CD4-positive, alpha-beta T cell treated with Interleukin-15 for 1 hour (primary cell): Measurements from ENCODE around the gene PRKD1.
"Not testable (repeated sequence)": the region's sequence is repeated elsewhere in the genome, so short reads cannot be mapped to it uniquely, and the experiment has no call there.

Experiments
- DNase-seq: peaks from one replicate; pipeline ENCODE4 v3.0.0-alpha.2; 2020

PRKD1 gene

DNA sequence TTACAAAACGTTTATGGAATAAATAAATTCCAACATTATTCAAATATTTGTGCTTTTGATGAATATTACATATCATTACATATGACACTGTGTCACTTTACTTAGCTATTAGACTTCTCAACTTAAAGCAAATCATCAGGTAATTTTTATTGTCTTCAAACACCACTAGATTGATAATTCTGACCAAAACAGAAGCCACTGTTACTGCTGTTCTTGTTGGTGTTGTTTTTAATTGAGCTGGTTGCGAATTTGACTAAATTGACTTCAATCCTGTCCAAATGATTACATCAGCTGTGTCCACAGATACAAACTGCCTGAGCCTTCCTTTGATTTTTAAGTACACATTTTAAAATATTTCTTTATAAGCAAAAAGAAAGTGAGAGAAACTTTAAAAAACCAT is 29.2 kb downstream of the PRKD1 start:
- DNase-seq: no peak

DNA sequence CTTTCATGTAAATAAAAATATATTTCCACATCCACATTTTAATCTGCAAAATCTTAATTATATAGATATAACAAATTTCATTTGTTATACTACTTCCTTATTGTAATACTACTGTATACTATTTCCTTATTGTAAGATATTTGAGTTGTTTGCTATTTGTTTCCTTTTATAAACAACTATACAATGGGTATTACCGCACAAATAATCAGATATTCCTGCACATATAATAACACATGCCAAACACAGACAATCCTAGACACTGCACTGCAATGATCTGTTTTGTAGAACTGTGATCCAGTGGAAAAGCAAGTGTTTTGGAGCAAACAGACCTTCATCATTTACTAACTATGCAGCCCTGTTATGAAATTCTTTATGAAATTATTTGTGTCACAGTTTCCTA is 30.5 kb downstream of the PRKD1 start:
- no peak for DNase-seq

DNA sequence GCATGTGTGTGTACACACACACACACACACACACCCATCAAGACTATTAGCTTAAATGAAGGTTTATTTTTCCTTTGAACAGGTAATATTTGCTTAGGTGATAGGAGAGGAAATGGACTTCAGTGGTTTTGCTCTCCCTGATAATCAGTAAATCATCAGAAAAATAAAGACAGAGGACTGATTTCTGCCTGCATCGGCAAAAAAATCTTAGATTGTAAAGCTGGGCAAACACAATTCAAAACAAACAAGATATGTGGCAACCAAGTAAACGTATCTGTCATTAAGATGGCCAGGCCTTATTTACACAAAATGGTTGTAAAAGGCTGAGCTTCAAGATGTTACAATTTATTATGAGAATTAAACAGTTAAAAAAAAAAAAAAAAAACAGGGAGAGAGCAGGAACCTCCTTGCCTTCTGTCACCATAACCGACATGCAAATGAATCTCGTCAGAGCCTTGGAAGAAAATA is 31.3 kb downstream of the PRKD1 start:
- DNase-seq: no peak

DNA sequence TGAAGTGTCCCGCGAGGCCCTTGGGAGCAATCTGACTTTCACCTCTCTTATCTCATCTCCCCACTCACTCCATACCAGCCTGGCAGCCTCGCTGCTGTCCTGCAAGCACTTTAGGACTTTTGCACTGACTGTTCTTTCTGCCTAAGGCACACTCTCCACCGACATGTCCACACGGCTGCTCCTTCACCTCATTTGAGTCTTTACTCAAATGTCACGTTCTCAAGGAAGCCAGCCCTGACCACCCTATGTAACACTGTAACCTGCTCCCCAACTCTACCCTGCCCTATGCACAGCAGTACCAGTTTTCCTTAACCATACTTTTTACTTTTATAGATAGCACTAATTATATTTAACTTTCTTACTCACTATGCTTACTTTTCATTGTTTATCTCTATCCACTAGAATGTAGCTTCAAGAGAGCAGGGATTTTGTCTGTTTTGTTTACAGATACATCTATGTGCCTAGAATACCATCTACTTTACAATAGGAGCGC is 32.0 kb downstream of the PRKD1 start:
- DNase-seq: no peak

DNA sequence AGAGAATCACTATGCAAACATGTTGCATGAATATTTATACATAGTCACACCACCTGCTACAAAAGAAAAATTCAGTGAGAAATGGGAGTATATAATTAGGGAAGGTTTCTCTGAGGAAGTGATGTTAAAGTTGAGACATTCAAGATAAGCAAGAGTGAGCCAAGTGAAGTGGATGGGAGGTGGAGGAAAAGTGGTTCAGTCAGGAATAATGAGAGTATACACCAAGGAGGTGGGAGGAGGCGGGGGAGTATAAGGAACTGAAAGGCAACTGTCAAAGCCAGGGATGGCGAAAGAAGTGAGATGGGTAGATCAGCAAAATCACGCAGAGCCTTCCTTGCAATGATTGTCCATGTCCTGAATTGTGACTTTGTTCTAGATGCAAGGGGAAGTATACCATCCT is 33.7 kb downstream of the PRKD1 start:
- no peak for DNase-seq

DNA sequence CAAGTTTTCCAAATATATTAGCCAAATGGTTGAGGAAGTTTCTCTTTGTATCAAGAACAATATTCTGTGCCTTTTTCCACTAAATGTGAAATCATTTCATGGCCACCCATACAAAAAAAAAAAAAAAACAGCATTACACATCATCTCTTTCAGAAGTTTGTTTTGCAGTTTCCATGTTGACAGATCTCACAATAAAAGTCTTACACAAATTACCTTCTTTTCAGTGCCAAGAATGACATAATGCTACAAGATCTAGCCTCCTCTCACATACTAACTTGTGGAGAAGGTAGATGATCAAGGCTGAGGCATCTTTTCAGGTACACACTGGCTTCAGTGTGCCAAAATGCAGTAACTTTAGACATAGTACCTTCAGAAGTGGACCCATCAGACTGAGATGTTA is 35.3 kb downstream of the PRKD1 start:
- DNase-seq: no peak

DNA sequence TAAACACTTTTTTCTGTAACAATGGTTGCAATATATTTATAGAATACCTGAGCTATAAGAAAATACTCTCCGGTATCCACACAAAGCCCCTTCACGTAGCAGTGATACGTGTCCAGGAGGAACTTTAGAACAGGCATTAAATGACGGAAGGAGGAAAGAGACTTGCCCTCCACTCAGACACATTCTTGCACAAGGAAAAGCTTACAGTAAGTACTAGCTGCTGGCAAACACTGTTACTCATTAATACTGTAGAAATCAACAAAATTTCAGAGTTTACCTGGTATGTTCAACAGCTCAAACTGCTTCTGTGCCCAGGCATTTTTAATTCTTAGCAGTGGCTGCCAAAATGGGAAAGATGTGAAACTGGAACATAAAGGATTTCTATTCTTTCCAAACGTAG is 41.7 kb downstream of the PRKD1 start:
- no peak for DNase-seq

DNA sequence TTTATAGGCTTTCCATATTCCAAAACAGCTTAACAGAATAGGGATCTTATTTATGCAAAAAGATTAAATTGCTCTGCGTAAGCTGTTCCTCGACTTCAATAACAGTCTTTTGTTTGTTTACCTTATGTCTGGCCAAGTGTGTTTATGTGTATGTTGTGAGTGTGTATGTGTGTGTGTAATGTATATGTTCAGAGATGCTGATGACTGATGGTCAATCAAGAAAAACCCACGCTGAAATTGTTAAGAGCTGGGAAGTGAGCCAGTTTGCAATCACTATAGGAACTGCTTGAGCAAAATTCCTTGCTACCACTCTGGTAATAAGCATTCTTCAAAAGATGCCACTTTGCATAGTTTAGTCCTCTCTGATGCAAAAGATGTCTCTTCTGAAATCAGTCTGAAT is 59.6 kb downstream of the PRKD1 start:
- no peak for DNase-seq

DNA sequence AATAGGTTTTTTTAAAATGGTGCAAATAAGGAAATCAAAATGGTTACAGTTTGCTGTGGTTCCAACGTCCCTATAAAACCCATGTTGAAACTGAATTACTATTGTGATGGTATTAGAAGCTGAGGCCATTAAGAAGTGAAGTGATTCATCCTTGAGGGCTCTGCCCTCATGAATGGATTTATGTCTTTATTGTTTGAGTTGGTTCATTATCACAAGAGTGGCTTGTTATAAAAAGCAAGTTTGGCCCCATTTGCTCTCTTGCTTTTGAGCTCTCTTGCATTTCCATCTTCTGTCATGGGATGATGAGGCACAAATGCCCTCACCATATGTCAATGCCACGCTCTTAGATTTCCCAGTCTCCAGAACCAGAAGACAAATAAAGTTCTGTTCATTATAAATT is 62.3 kb downstream of the PRKD1 start:
- no peak for DNase-seq

DNA sequence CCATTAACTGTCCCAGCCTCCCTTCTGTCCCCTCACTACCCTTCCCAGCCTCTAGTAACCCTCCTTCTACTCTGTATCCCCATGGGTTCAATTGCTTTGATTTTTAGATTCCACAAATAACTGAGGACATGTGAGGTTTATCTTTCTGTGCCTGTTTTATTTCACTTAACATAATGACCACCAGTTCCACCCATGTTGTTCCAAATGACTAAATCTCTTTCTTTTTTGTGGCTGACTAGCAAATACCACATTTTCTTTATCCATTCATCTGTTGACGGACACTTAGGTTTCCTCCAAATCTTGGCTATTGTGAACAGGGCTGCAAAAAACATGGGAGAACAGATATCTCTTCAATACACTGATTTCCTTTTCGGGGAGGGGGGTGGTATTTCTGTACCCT is 65.7 kb downstream of the PRKD1 start:
- no peak for DNase-seq

DNA sequence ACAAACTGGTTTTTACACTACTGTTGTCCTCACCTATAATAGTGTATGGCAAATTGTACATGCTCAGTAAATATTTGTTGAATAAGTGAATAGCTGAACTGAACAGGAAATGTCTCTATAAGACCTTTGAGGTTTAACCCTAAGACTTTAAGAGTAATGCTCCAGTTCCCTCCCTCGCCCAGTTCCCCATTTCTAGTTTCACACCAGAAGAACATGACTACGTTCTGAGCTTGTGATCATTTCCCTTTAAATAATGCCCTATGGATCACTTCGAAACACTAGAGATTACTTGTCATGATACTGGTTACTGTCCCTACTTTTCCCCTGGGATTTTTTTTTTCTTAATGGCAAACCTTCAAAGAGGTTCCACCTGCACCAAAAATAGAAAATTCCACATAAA is 69.3 kb downstream of the PRKD1 start:
- no peak for DNase-seq

DNA sequence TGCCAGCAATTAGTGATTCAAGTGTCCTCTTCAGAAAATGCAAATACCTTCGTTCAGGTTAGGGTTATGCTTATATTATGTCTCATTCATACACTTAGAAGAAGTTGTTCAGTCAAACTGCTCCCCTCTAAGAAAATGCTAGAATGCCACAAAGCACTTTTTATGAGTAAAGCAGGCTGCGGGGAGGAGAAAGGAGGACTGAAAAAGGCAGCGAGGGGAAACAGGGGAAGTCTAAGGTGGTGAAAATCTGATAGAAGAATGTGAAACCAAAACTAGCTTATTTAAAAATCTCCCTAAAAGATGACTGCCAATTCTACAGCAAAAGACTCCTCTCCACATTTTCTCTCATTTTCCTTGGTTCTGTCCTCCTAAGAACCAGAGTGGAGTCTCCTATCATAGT is 70.1 kb downstream of the PRKD1 start:
- DNase-seq: no peak

DNA sequence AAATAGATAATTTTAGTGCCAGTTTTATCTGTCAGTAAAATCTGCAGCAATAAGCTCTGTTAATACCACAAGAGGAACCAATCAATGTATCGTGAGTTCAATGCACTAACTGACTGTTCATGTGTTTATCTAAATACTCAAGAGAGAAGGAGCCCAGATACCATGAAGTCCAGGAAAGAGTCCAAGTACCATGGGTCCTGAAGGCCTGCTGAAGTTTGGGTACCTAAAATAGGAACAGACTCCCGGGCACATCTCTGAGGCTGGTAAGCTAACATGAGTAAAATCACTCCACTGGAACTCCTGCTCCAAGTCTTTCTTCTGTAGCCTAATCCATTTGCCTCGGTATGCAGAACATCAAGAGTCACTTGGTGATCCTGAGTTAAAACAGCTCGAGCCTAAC is 71.1 kb downstream of the PRKD1 start:
- DNase-seq: no peak

DNA sequence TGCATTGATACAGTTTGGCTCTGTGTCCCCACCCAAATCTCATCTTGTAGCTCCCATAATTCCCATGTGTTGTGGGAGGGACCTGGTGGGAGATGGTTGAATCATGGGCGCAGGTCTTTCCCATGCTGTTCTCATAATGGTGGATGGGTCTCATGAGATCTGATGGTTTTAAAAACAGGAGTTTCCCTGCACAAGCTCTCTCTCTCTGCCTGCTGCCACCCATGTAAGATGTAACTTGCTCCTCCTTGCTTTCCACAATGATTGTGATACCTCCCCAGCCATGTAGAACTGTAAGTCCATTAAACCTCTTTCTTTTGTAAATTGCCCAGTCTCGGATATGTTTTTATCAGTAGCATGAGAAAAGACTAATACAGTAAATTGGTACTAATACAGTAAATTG is 74.0 kb downstream of the PRKD1 start:
- not testable (repeated sequence) for DNase-seq

DNA sequence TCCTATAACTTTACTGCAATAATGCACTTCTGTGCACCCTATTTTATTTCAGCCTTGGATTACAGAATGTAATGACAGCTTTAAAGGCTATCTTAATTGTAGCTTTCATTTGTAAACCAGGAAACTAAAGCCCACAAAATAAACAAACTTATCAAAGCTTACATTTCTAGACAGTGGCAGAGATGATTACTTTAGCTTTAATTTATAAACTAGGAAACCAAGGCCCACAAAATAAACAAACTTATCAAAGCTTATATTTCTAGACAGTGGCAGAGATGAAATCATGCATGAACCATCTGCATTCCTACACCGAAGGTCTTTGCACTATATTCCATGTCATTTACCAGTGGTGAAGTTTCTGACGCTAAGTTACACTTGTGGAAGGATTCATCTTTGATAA is 74.4 kb downstream of the PRKD1 start:
- DNase-seq: no peak

DNA sequence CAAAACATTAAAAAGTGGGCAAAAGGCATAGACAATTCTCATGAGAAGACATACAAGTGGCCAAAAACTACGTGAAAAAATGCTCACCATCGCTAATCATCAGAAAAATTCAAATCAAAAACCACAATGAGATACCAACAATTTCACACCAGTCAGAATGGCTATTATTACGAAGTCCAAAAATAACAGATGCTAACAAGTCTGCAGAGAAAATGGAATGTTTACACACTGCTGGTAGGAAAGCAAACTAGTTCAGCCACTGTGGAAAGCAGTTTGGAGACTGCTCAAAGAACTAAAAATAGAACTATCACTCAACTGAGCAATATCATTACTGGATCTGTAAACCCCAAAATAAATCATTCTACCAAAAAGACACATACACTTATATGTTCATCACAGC is 76.2 kb downstream of the PRKD1 start:
- DNase-seq: no peak

DNA sequence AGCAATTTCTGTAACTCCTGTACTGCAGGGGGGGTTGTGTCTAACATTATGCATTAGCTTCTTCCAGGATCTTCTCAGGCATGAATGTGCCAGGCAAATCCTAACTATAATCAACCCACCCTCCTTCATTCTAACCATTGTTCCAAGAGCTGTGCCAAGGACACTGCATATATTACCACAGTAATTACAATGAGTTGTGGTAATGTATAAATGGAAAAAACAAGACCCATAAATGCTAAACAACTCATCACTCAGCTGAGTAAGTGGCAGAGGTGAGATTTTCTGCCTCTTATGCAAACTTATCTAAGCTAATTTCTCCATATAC is 80.6 kb downstream of the PRKD1 start:
- no peak for DNase-seq

DNA sequence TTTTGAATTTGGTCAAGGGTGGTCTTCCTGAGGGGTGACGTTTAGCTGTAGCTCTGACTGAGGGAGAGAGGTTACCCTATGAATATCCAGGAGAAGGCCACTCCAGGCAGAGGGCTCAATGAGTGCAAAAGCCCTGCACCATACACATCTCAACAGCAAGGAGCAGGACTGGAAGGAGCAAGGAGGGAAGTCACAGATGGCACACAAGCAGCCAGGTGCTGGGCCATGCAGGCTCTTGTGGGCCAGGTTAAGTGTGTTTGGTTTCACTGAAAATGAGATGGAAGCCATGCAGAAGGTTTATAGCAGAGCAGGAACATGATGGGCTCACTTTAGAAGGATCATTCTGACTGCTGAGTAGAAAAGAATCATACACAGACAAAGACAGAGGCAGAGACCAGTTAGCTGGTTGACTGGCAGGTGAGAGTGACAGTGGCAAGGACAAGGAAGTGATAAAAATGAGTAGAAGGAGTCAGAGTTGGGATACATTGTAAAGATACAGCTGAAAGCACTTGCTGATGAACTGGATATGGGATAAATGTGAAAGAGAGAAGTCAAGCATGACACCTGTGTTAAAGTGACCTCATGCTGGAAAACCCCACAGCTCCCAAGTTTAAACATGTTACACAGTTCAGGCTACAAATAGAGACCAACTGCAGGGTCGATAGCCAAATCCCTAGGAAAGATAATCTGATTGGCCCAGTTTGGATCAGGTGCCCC is 81.2 kb downstream of the PRKD1 start:
- DNase-seq: no peak

DNA sequence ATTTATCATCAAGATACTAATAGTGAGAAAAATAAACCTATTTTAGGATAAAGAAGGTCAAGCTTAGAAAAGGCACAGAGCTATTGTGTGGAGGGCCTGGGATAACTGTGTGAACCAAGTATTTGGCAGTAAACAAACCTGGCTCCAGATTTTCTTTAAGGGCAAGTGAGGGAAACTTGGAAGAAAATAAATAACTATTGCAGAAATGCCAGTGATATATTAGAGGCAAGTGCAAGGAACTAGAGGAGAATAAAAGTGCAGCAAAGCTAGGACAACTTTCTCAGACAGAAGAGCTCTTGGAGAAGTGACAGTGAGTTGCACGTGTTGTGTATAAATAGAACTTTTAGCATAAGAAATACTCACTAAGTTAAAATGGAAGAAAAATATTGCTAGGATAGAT is 83.7 kb downstream of the PRKD1 start:
- DNase-seq: no peak

DNA sequence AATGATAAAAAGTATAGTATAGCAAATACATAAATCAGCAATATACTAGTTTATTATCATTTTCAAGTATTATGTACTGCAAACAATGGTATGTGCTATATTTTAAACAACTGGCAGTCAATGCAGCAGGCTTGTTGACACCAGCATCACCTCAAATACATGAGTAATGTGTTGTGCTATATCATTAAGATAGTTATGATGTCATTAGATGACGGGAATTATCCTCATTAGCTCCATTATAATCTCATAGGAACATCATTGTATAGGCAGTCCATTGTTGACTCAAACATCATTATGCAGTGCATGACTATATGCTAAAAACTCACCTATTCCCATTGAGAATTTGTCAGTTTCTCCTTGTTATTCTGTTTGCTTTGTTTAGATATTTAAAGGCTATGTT is 85.4 kb downstream of the PRKD1 start:
- no peak for DNase-seq

DNA sequence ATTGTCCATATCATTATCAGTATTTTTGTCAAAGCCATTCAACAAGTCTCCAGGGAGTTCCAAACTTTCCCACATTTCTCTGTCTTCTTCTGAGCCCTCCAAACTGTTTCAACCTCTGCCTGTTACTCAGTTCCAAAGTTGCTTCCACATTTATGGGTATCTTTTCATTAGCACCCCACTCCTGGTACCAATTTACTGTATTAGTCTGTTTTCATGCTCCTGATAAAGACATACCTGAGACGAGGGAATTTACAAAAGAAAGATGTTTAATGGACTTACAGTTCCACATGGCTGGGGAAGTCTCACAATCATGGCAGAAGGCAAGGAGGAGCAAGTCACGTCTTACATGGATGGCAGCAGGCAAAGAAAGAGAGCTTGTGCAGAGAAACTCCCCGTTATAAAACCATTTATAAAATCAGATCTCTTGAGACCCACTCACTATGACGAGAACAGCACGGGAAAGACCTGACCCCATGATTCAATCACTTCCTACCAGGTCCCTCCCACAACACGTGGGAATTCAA is 87.2 kb downstream of the PRKD1 start:
- not testable (repeated sequence) for DNase-seq

DNA sequence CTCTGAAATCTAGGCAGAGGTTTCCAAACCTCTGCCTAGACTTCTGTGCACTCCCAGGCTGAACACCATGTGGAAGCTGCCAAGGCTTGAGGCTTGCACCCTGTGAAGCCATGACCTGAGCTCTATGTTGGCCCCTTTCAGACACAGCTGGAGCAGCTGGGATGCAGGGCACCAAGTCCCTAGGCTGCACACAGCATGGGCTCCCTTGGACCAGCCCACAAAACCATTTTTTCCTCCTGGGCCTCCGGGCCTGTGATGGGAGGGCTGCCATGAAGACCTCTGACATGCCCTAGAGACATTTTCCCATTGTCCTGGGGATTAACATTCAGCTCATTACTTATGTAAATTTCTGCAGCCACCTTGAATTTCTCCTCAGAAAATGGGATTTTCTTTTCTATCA is 88.0 kb downstream of the PRKD1 start:
- not testable (repeated sequence) for DNase-seq

DNA sequence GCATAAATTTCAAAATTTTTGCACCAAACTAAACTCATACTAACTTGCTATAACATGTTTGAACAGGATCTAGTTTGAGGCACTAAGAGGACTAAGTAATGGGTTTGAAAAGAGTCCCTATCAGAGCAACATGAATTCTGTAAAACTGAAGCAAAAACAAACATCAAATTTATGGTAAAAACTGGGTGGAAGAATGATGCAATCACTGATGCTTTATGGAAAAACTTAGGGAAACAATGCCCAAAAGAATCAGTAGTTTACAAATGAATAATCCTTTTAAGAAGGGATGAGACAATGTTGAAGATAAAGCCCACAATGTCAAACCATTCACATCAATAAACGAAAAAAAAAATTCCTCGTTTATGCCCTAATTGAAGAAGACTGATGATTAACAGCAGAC is 88.9 kb downstream of the PRKD1 start:
- DNase-seq: no peak

DNA sequence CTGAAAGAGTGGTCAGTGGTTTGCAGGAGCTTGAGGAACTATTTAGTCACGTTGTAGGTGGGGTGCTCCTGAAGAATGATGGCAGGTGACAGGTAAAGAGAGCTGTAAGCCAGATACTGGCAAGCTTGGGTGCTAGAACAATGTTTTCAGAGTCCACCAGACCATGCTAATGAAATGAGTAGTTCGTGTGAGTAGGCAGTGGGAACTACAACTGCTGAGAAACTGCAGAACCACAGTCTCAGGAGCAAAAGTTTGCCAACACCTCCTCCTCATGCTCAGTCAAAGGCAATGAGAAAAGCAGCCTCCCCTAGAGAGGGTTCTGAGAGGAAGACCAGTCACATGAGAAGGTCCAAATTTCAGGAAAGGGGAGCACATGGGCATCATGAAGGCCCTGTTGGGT is 91.3 kb downstream of the PRKD1 start:
- DNase-seq: no peak

DNA sequence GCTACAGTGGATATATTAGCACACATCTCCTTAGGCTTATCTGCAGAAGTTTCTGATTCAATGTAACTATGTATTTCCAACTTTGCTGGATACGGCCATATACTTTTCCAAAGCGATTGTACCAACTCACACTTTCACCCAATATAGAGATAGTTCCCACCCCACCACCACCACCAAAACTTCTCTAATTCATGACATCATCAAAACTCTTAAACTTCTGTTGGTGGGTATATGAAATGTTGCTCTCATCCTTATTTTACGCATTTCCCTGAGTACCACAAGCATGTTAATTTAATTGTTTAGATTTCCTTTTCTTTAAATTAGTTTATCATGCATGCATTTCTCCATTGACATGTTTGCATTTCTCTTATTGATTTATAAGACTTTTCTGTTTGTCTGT is 95.6 kb downstream of the PRKD1 start:
- no peak for DNase-seq
